GM18873 (cell line): ENCODE data around the gene RERG.

Experiments
- ATAC-seq: cut with Tn5 transposase; IDR thresholded peaks from one replicate; pipeline ENCODE4 v1.9.1; 2021; ENCODE audit warnings: mild to moderate bottlenecking, moderate library complexity, moderate number of reproducible peaks; ENCODE audit not compliant: unreplicated experiment, low FRiP score

RERG gene

DNA sequence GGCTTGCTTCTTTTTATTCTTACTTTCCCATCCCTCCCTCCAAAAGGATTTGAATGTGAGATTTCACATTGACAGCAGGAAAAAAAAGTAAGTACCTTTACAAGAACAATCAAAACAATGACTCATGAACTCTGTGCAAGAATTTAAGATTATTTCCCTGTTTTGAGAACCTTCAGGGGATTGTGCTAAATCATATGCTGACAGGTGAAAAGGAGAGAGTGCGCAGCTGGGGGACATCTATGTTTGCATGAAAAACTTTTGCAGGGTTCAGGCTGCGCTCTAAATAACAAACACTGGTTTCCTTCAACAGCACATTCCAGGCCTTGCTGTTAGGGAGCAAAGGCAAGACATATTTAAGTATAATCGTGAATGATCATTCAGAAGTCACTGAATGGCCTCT, 27.3 kb downstream of the RERG start:
- no peak for ATAC-seq

DNA sequence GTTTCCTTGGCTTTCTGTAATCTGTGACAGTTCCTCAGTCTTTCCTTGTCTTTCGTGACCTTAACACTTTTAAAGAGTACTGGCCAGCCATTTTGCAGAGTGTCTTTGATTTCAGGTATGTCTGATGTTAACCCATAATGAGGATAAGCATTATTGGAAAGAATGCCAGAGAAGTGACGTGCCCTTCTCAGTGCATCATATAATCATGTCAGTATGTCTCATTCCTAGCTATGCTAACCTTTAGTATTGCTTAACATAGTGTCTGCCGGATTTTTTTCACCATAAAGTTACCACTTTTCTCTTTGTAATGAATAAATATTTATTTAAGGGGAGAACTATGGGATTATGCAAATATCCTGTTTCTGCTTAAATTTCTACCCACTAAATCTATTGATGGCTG, 28.5 kb downstream of the RERG start:
- ATAC-seq: no peak

DNA sequence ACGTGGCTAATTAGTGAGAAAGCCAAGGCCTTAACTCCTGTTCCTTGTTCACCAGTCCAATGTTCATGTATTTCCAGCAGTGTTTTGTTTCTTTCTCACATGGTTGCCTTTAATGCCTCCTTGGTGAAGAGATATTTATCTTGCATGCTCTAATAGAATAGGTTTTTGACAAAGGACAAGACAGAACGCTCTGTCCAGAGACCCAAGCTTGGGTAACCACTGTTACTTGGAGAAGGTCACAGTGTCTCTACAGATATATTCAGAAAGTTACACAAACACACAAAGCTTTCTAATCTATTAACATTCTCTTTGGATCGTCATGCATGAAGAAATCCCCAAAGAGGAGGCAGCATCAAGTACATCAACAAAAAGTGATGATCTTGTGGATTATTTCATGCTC, 33.1 kb downstream of the RERG start:
- no peak for ATAC-seq

DNA sequence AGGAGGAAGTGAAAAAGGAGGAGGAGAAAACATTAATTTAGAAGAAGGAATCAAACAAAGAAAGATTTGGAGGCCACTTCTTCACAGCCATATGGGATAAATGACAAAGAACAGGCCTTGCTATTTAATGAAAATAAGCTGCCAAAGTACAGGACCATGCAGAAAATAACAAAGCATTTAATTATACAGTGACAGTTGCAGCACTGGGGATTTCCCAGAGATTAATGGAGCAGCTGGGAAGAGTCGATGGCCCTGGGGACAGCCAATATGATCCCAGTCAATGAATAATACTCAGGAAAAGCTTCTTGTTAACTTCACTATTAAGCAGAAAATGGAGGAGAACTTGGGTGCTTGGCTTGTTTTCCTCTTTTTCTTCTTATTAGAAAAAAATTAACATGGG, 34.6 kb downstream of the RERG start:
- no peak for ATAC-seq

DNA sequence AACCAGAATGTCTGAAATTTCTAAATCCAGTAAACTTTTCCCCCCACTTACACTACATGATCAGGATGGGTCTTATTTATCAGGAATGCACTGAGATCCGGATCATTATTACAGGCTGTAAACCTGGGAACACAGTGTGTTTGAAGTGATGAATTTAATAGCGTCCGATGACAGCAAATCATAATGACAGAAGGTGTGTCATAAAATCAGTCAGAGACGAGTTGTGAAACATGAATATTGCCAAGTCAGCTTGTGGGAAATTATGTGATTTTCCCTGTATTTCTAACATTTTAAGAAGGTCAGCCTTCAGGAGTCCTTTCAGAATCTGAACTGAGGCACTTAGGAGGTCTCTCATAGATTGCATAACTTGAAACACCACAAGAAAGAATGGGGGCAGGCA, 36.7 kb downstream of the RERG start:
- no peak for ATAC-seq

DNA sequence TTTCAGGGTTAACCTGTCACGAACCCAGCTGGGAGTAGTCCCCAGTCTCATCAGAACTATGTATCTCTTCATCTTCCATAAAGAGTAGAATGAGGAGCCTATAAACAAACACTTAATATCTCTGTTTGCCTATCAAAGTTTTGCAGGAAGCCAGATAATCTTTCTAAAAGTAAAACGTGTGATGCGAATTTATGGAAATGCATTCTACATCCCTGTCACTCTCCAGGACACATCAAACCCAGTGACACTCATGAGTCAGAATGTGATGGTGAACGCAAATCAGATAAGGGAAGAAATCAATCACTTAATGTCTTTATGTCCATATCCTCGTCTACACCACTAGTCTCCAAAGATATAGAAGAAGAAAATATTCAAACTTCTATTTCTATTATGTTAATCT, 37.4 kb downstream of the RERG start:
- ATAC-seq: no peak

DNA sequence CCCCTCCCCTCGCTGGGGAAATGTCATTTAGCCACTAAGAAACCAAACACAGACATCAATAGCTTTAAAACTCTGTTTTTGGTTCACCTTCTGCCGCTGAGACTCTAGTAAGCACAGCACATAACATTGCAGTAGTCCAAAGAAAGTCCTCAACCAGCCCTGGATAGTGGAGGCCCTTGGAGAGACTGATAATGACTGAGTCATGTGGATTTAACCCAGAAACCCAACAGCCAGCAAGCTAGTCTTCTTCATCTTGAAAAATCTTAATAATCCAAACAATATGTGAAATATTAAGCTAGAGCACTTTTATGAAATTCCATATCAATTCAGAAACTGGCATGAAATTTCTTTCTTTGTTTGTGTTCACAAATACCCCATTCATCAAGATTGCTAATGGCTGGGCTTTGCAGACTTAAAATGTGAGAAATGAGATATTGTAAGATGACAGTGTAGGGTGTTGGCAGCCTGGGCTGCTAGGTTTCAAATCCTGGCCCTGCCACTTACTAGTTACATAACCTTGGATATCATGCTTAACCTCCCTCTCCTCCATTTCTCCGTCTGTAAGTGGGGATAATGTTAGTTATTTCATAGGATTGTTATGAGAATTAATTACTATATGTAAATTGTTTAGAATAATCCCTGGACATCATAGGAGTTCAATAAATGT, 40.1 kb downstream of the RERG start:
- no peak for ATAC-seq

DNA sequence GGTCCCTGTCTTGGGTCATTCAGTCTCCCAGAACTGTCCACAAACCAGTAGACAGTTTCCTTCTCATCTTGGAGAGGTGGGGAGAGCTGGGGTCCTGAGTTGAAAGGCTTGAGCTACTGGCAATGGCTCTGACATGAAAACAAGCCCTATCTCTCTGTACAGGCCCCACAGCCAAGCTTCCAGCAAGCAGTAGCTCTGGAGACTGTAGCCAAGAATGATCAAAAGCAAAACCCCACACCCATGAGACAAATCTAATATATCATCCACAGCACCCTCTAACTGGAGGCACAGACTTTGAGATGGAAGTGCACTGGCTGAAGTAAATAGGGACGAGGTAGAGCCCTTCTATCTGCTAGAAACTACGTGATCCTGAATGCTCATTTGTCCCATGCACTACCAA, 40.9 kb downstream of the RERG start:
- ATAC-seq: no peak

DNA sequence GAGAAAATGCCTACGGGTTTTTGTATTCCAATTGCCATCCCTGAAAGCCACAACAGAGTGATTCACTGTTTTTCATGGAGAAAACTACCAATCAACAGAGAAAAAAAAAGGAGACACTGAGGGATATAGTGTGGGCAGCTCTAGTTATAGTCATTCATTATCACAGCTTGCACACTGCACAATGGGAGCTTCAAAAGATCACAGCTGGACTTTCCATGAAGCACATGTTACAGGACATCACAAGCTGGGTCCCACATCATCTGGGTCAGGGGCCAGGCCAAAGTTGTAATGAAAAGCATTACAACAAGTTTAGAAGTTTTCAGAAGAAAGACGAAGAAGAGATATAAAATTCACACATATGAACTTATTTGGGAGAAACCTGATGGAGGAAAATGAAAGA, 41.5 kb downstream of the RERG start:
- no peak for ATAC-seq

DNA sequence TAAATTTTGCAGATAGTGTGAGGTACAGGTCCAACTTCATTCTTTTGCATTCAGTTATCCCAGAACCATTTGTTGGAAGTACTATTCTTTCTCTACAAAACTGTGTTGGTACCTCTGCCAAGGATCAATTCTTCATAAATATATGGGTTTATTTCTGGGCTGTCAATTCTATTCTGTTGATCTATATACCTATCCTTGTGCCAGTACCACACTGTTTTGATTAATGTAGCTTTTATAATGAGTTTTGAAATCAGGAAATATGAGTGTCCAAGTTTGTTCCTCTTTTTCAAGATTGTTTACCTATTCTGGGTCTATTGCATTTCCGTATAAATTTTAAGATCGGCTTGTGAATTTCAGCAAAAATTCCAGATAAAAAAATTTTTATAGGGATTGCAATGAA, 48.1 kb downstream of the RERG start:
- ATAC-seq: no peak

DNA sequence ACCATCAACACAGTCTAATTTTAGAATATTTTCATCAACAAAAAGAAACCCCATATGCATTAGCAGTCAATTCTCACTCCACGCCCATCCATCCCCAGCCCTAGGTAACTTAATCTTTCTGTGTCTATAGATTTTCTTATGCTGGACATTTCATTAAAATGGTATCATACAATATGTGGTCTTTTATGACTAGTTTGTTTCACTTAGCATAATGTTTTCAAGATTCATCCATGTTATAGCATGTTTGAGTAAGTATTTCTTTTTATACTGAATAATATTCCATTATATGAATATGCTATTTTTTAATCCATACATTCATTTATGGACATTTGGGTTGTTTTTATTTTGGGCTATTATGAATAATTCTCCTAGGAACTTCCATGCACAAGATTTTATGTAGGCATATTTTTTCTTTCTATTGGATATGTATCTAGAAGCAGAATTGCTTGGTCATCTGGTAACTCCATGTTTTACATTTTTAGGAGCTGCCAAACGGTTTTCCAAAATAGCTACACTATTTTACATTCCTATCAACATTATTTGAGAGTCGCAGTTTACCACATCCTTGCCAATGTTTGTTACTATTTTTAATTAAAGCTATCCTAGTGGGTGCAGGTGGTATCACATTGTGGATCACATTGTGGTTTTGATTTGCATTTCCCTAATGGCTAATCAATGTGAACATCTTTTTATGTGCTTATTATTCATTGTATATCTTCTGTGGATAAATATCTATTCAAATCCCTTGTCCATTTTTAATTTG, 49.0 kb downstream of the RERG start:
- ATAC-seq: no peak

DNA sequence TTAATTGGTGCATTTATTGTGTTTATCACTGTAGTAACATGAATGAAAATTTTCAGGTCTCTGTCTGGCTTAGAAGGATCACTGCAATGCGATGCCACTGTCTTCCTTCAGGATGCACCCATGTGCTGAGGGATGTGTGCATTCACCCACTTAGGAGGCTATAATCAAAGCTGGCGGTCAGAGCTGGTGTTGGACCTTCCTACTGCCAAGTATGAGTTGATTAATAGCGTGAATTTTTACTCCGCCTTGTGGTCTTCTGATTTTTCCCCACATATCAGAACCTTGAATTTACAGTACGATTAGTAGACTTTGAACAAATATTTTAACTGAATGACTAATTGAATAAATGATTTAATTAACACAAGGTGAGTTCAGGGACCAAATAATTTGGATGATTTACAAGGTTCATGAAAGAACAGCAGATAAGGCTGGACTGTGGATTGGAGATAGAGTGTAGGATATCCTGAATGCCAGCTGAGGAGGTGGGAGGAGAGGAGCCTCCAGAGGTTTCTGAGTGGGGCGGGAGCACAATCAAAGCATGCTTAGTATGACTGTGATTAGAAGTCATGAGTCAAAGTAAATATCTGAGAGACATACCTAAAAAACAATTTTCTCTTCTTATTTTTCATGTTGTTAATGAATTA, 50.1 kb downstream of the RERG start:
- no peak for ATAC-seq

DNA sequence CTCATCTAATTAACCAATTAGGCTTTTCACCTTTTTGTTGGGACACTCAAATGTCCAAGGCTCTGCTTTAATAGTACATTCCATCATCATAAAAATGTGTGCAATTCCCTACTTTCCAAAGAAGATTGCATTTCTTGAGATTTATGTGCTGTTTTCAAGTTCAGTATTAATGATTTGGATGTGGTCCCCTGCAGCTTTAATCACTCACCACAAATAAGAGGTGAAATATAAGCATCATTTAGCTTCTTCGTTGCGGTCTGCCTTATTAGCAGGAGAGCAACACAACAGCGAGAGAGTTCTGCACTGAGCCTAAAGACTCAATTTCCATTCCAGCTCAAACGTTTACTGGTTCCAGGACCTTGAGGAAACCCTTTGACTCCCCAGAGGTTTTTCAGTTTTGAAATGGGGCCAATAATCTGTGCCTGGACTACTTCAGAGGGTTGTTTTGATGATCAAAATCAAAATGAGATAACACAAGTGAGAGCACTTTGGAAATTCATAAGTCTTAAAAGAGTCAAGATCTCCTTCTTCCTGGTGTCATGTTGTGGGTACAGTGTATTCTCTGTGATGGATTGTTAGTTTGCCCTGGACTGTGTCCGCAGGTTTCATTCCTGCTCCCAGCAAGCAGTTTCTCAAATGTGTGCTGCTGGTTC, 53.1 kb downstream of the RERG start:
- ATAC-seq: no peak

DNA sequence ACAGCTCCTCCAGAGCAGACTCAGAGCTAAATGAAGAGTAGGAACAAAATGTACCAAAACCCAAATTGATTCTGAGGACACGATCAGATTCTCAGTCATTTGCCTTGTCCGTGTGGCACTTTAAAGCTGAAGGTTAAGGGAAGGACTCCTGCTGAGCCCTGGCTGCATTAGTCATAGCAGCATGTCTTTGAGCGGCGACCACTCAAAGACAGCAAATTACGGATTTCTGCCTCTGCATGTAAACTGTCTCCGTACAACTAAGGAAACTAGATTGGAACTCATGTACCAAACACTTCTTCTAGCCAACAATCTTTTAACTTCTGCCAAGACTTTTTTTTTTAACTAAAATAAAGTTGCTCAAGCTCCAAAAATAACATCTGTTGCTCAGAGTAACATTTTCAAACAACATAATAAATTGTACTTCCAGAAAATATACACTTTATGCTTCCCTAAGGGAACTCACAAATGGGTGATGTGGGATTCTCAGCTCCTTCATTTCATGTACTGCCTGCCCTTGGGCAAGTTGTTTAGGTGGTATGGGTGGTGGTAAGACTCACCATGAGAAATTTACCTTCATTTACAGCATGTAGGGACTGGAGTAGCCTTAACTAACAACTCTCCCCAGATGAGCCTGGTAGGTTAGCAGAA, 56.1 kb downstream of the RERG start:
- ATAC-seq: no peak

DNA sequence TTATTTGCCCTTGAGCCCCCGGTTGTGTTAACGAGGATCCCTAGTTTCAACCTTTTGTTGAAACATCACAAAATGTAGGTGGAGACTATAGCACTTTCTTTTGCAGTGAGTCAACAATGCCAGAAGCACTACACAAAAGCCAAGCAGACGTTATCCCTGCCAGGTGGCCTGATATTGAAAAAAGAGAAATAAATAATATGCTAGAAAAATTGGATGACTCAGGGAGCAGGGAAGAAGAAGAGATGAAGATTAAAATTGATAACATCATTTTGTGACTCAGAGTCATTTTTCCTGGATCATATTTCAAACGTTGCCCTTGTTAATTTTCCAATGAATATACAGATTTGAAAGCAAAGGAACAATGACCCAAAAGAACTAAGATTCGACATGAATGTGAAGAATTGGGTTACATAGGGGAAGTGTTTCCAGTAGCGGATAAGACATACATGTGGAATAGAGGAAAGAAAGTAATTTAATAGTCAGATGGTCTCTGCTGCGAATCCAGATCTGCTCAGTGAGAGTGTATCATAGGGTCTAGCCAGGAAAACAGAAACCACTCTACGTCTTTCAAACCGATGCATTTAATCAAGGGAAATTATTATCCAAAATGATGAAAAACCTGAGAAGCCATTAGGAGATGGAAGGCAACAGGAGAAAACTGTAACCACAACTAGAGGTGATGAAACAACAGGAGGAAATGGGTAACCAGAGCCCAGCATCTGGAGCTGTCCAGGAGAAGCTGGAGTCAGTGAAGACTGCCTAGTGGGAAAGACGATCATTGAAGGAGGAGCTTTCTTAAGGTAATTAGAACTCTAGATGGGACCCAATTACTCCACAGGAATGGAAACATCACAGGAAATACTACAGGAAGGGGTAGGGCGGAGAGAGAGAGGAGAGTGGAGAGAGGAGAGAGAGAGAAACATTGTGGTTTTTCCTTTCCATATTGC, 57.9 kb downstream of the RERG start:
- no peak for ATAC-seq

DNA sequence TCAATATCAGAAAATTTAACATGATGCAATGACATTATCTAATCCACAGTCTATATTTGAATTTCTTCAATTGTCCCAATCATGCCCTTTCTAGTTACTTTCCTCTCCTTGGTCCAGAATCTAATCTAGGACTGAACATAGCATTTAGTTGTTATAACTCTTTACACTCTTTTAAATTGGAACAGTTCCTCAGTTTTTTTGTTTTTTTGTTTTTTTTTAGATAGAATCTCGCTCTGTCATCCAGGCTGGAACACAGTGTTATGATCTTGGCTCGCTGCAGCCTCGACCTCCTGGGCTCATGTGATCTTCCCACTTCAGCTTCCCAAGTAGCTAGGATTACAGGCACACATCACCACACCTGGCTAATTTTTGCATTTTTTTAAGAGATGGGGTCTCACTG, 63.1 kb downstream of the RERG start:
- no peak for ATAC-seq

DNA sequence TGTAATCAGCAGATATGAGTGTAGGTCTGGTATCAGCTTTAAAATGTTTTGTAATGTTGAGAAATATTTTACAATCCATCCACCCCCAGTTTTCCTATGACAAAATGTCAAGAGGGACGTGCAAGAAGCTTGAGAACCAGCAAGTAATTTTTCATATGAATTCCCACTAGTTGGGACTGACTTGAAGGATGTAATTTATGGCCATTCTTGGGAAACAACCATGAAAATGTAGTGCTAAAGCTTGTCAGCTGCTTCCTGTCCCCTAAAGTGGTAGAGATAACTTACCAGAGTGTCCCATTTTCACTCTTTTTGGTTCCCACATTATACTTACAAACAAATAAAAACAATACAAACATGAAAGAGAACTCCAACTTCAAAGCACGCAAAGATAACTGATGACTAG, 63.9 kb downstream of the RERG start:
- no peak for ATAC-seq

DNA sequence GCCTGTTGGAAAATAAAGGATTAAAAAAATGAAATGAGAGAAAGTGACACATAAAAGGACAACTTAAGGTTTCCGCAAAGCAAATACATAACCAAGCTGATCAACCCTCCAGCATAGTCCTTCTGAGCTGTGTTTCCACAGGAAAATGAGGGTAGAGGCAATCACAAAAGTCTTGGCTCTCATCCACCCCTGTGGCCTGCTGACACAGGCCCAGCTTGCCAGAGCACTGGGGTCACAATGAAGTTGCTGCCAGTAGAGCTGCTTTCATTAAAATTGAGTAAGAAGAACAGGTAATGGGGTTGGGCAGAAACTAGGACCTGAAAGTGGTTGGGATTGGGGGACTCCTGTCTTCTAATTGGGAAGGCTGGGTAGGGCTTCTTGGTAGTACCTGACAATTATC, 65.9 kb downstream of the RERG start:
- no peak for ATAC-seq

DNA sequence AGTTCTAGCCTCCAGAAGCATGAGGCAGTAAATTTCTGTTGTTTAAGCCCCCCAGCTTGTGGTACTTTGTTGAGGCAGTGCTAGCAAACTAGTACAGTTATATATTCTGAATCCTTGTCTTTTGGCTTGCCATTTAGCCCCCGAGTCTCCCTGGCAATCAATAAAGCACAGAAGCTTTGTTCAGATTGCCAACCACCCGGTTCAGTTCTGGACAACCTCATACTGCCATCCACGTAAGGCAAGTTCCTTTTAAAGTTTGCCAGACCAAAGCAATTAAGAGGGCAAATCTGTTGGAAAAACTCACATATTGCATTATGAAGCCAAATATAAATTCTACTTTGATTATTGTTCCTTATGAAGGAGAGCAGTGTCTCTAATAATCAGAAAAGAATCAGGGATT, 67.1 kb downstream of the RERG start:
- no peak for ATAC-seq

DNA sequence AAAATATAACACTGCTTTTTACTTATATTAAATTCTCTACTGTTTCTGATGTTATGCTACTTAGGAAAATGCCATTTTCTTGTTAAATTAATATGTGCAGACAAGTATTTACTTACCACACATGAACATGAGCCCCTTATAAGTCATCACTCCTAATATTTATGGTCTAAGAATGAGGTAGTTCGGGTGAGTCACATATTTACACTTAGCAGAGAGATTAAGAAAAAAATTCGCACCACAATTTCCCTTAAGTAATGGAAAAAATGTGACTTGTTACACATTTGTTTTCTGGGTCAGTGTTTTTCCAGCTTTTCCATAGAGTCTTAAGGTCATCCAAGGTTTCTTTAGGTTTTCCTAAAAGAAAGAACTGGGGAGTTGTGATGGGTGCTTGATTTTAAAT, 68.3 kb downstream of the RERG start:
- no peak for ATAC-seq
